Neural progenitor cell (in vitro differentiated cells): ENCODE results near the gene EFCAB8. TPM values are rescaled to one million over a fixed set of nuclear protein-coding genes. Genes with fewer than 3 reads are reported as not detected.

Source experiments
- DNase-seq: peaks from one replicate; pipeline ENCODE4 v3.0.0-alpha.2; 2016; ENCODE audit warnings: low spot score
- H2AFZ ChIP-seq: fragments of 200-600 bp; sonication (generic); replicated peaks from 2 replicates; pipeline ENCODE4 v1.6.1; 2016; ENCODE audit warnings: antibody characterized with exemption
- H3F3A ChIP-seq: fragments of 200-600 bp; sonication (generic); 2 replicates; pipeline ENCODE4 v1.6.1; 2016; ENCODE audit warnings: antibody characterized with exemption, low read depth
- H3K27ac ChIP-seq: fragments of 200-600 bp; sonication (generic); 2 replicates; pipeline ENCODE4 v1.5.1; 2016; ENCODE audit warnings: mild to moderate bottlenecking
- H3K27me3 ChIP-seq: fragments of 200-600 bp; sonication (generic); 2 replicates; pipeline ENCODE4 v1.6.1; 2016; ENCODE audit warnings: mild to moderate bottlenecking, moderate library complexity
- H3K36me3 ChIP-seq: fragments of 200-600 bp; sonication (generic); 2 replicates; pipeline ENCODE4 v1.5.1; 2016
- H3K4me1 ChIP-seq: fragments of 200-600 bp; sonication (generic); 2 replicates; pipeline ENCODE4 v1.6.1; 2016; ENCODE audit warnings: mixed run types
- H3K4me2 ChIP-seq: fragments of 200-600 bp; sonication (generic); 2 replicates; pipeline ENCODE4 v1.6.1; 2016
- H3K4me3 ChIP-seq: fragments of 200-600 bp; sonication (generic); 2 replicates; pipeline ENCODE4 v1.5.1; 2016
- H3K79me2 ChIP-seq: fragments of 200-600 bp; sonication (generic); 2 replicates; pipeline ENCODE4 v1.6.1; 2016; ENCODE audit warnings: low read depth
- H3K9ac ChIP-seq: fragments of 200-600 bp; sonication (generic); 2 replicates; pipeline ENCODE4 v1.6.1; 2016
- H3K9me3 ChIP-seq: fragments of 200-600 bp; sonication (generic); 2 replicates; pipeline ENCODE4 v1.5.1; 2016; ENCODE audit warnings: low read depth
- H4K20me1 ChIP-seq: fragments of 200-600 bp; sonication (generic); 2 replicates; pipeline ENCODE4 v1.6.1; 2016; ENCODE audit warnings: low read depth
- H3K27ac Mint-ChIP-seq: 3 replicates; pipeline ENCODE4 v1.8.0; 2021; ENCODE audit warnings: mixed read lengths
- H3K27me3 Mint-ChIP-seq: 2 replicates; pipeline ENCODE4 v1.8.0; 2022; ENCODE audit warnings: low read depth, mild to moderate bottlenecking, inconsistent platforms, moderate library complexity, mixed read lengths; ENCODE audit not compliant: insufficient read depth
- H3K36me3 Mint-ChIP-seq: 3 replicates; pipeline ENCODE4 v1.8.0; 2021; ENCODE audit warnings: mixed read lengths
- H3K4me1 Mint-ChIP-seq: 3 replicates; pipeline ENCODE4 v1.8.0; 2021; ENCODE audit warnings: mixed read lengths
- H3K4me3 Mint-ChIP-seq: 3 replicates; pipeline ENCODE4 v1.8.0; 2021; ENCODE audit warnings: mild to moderate bottlenecking, moderate library complexity, mixed read lengths
- H3K9me3 Mint-ChIP-seq: 3 replicates; pipeline ENCODE4 v1.8.0; 2020; ENCODE audit warnings: mixed read lengths
- EZH2 ChIP-seq: fragments of 200-600 bp; sonication (generic); IDR thresholded peaks from 2 replicates; pipeline ENCODE4 v1.6.1; 2017; ENCODE audit warnings: antibody characterized with exemption, mild to moderate bottlenecking, moderate library complexity
- EZH2phosphoT487 ChIP-seq: fragments of 200-600 bp; sonication (generic); IDR thresholded peaks from 2 replicates; pipeline ENCODE4 v1.6.1; 2017; ENCODE audit warnings: antibody characterized with exemption
- total RNA-seq: library from RNA; depleted of rRNA; stranded (reverse); fragments of >200 nt; gene quantifications from 2 replicates; pipeline ENCODE4 v1.2.3, GENCODE V29; 2015; ENCODE audit warnings: low replicate concordance
- TF ChIP-seq, protein P1 (sequence below): fragments of 200-600 bp; sonication (generic); IDR thresholded peaks from 2 replicates; pipeline ENCODE4 v1.5.1; 2017; ENCODE audit warnings: antibody characterized with exemption, mild to moderate bottlenecking

EFCAB8 gene
- total RNA-seq, 1 donor from 2014 or later: not detected

DNA sequence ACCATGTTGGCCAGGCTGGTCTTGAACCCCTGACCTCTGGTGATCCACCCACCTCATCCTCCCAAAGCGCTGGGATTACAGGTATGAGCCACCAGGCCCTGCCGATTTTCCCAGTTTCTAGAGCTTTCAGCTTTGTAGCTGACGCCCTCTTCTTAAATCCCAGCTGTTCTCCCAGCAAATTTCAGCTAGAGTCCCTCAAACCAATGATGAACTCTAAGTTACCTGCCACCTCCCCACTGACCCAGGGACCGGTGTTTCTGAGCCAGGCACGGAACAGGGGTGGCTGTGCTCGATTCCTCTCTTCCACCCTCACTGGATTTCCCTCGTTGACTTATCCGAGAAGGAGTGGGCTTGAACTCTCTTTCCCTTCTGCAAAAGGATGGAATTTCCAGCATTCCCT, 106.4 kb downstream of the EFCAB8 start:
- Mint-ChIP-seq H3K36me3 (no peaks in the 10 kb centered on the region), H3K27me3 (peaks cover 10% of the 10 kb centered on the region), H3K9me3 (no peaks in the 10 kb centered on the region), H3K4me3 (no peak overlapping the region), H3K27ac (peak overlapping the region; percentile 38), H3K4me1 (peaks cover 7% of the 10 kb centered on the region)
- Histone ChIP-seq H3K9ac (no peak overlapping the region), H3F3A (no peaks in the 10 kb centered on the region), H3K27ac (no peak overlapping the region), H3K9me3 (no peaks in the 10 kb centered on the region), H3K27me3 (no peaks in the 10 kb centered on the region), H4K20me1 (no peaks in the 10 kb centered on the region), H3K4me1 (no peaks in the 10 kb centered on the region), H3K4me2 (no peak overlapping the region), H3K79me2 (no peaks in the 10 kb centered on the region), H2AFZ (no peak overlapping the region), H3K4me3 (no peak overlapping the region), H3K36me3 (no peaks in the 10 kb centered on the region)
- TF ChIP-seq, protein P1, sequence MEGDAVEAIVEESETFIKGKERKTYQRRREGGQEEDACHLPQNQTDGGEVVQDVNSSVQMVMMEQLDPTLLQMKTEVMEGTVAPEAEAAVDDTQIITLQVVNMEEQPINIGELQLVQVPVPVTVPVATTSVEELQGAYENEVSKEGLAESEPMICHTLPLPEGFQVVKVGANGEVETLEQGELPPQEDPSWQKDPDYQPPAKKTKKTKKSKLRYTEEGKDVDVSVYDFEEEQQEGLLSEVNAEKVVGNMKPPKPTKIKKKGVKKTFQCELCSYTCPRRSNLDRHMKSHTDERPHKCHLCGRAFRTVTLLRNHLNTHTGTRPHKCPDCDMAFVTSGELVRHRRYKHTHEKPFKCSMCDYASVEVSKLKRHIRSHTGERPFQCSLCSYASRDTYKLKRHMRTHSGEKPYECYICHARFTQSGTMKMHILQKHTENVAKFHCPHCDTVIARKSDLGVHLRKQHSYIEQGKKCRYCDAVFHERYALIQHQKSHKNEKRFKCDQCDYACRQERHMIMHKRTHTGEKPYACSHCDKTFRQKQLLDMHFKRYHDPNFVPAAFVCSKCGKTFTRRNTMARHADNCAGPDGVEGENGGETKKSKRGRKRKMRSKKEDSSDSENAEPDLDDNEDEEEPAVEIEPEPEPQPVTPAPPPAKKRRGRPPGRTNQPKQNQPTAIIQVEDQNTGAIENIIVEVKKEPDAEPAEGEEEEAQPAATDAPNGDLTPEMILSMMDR: no peak
- no peak for TF ChIP-seq EZH2phosphoT487
- TF ChIP-seq EZH2: no peak
- DNase-seq: no peak

DNA sequence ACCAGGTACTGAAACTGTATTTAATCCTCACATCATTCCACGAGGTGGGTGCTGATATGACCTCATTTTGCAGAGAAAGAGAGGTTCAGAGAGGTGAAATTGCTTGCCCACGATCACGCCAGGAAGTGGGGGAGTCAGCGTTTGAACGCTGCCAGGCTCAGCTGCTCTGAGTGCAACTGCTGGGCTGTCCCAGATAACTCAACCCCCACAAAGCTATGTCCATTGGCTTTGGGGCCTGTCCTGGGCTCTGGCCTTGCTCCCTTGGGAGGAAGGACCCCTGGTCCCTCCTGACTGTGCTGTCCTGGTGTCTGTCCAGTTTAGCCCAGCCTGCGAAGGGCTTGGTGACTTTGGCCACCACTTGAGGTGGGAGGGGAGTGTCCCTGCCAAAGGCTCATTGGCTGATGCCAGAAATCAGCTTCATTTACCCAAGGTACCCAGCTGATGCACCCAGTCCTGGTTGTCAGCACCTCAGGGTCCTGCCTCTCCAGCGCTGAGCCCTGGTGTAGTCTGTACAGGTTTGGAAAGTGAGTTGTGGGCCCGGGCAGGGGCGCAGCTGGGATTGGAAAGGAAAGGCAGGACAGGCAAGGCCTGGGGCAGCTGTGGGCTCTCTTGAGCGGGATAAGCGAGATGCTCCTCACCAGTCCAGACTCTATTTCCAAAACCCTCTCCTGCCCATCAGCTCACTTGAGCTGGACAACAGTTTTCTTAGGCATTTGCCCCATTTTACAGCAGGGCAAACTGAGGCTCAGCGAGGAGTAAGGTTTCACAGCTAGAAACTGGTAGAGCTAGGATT, 107.1 kb downstream of the EFCAB8 start:
- no peaks in the 10 kb centered on the region for H4K20me1 ChIP-seq
- no peaks in the 10 kb centered on the region for H3K9me3 ChIP-seq
- peaks cover 10% of the 10 kb centered on the region for H3K27me3 Mint-ChIP-seq
- no peak overlapping the region for H3K4me2 ChIP-seq
- H3K27me3 ChIP-seq: no peaks in the 10 kb centered on the region
- H3K4me3 ChIP-seq: no peak overlapping the region
- no peak overlapping the region for H3K9ac ChIP-seq
- TF ChIP-seq EZH2phosphoT487 (no peak), EZH2 (no peak)
- TF ChIP-seq, protein P1: no peak
- H3K4me1 ChIP-seq: no peaks in the 10 kb centered on the region
- no peaks in the 10 kb centered on the region for H3K9me3 Mint-ChIP-seq
- H3K27ac Mint-ChIP-seq: no peak overlapping the region
- no peak for DNase-seq
- H3K36me3 Mint-ChIP-seq: no peaks in the 10 kb centered on the region
- no peaks in the 10 kb centered on the region for H3F3A ChIP-seq
- no peak overlapping the region for H3K4me3 Mint-ChIP-seq
- H3K27ac ChIP-seq: no peak overlapping the region
- H2AFZ ChIP-seq: no peak overlapping the region
- H3K36me3 ChIP-seq: no peaks in the 10 kb centered on the region
- no peaks in the 10 kb centered on the region for H3K79me2 ChIP-seq
- H3K4me1 Mint-ChIP-seq: peaks cover 9% of the 10 kb centered on the region

DNA sequence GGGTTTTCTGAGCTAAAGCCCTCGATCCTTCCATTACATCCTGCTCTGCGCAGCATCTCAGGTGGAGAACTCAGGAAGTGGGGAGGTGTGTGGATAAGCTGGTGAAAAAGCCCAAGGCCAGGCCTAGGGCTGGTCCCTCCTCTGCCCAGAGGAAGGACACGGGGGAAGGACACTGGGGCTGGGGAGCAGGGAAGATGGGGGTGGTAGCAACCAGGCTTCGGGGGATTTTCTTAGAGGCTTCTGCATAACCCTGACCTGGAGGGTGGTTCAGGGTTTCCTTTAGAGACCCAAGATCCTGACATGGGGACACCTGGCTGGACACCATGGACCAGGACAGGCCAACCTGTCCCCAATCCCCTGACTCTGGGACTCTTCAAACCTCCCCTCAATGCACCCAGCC, 107.7 kb downstream of the EFCAB8 start:
- TF ChIP-seq, protein P1: no peak
- no peak for TF ChIP-seq EZH2
- TF ChIP-seq EZH2phosphoT487: no peak
- no peak overlapping the region for H3K4me3 ChIP-seq
- DNase-seq: no peak
- H3K79me2 ChIP-seq: no peaks in the 10 kb centered on the region
- H3K9ac ChIP-seq: no peak overlapping the region
- no peaks in the 10 kb centered on the region for H3K27me3 ChIP-seq
- H3F3A ChIP-seq: peaks cover 1% of the 10 kb centered on the region
- H3K4me3 Mint-ChIP-seq: no peak overlapping the region
- H3K4me2 ChIP-seq: no peak overlapping the region
- H3K27ac ChIP-seq: no peak overlapping the region
- H2AFZ ChIP-seq: no peak overlapping the region
- peaks cover 8% of the 10 kb centered on the region for H3K27me3 Mint-ChIP-seq
- no peaks in the 10 kb centered on the region for H4K20me1 ChIP-seq
- no peaks in the 10 kb centered on the region for H3K36me3 Mint-ChIP-seq
- peak overlapping the region; percentile 42 for H3K27ac Mint-ChIP-seq
- H3K9me3 ChIP-seq: no peaks in the 10 kb centered on the region
- peaks cover under 1% of the 10 kb centered on the region for H3K4me1 ChIP-seq
- peaks cover 9% of the 10 kb centered on the region for H3K4me1 Mint-ChIP-seq
- H3K9me3 Mint-ChIP-seq: no peaks in the 10 kb centered on the region
- no peaks in the 10 kb centered on the region for H3K36me3 ChIP-seq
